HG03064 (cell line): ENCODE results near the gene ENC1.

Experiments used
- ATAC-seq: cut with Tn5 transposase; IDR thresholded peaks from one replicate; pipeline ENCODE4 v1.9.1; 2021; ENCODE audit warnings: low read depth; ENCODE audit not compliant: unreplicated experiment

Gene ENC1

DNA sequence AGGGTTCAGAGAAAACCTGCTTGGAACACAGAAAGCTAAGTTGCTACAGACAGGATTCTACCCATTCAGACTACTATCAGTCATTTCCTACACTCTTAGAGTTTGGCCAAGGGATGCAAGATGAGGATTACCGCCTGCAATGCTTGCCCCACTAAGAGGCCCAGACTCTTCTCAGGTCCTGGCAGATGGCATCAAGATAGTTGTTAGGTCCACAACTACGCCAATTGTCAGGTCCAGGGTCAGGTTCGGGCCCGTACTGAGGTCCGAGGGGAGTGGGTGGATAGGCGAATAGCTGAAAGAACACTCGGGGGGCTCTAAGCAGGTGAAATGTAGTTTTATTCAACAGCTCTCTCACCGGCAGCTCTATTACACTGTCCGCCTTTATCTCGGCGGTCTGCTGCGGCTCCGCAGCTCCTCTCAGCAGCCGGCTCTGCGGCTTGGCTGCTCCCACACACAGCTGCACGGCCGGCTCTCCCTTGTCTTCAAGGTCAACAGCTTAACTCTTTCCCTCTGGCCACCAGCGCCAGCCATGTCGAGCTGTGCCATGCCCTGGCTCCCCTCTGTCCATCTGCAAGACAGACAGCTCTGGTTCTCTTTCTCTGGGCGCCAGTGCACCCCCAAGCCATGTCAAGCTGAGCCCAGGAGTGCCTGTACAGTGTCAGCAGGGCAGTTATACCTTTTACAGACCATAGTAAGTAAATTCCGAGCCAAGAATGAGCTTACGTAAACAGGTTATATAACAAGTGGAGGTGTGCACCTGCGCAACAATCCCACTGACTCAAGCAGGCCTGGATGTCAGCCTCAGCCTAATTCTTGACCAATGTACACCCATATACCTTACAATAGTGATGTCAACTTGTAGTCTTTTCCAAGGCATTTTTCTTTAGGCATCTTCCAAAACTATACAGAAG, 24.0 kb downstream of the ENC1 start:
- ATAC-seq, result no peak

DNA sequence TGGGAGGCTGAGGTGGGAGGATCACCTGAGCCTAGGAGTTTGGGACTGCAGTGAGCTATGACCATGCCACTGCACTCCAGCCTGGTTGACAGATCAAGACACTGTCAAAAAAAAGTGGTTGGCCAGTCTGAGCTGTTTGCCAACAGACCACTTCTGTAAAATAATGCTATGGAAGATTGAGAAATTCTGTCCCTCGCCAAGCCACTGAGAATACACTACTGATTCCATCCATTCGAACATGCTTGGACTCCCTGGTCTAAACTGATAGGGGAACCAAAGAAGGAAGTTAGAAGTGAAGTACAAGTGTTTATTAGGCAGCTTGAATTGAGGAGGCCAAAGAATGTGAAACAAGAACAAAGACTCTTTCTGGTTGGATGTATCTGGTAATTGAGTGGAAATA, 27.2 kb downstream of the ENC1 start:
- ATAC-seq, result no peak

DNA sequence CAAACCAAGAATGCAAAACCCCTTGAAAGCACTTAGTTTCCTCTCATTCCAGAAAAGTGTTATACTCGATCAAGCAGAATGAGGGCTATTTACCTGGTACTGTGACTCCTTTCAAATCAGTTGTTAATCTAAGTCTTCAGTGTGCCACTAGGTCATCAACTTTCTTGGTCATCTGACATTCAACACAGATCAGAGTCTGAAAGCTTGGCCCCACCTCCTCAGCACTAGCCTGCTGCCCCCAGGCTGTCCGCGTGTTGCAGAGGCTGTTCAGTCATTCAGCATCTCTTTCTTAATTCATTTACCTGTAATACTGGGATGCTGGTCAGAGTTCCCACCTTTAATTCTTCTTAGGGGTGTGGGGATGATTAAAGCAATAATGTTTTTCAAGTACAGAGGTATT, 28.5 kb downstream of the ENC1 start:
- ATAC-seq, result no peak

DNA sequence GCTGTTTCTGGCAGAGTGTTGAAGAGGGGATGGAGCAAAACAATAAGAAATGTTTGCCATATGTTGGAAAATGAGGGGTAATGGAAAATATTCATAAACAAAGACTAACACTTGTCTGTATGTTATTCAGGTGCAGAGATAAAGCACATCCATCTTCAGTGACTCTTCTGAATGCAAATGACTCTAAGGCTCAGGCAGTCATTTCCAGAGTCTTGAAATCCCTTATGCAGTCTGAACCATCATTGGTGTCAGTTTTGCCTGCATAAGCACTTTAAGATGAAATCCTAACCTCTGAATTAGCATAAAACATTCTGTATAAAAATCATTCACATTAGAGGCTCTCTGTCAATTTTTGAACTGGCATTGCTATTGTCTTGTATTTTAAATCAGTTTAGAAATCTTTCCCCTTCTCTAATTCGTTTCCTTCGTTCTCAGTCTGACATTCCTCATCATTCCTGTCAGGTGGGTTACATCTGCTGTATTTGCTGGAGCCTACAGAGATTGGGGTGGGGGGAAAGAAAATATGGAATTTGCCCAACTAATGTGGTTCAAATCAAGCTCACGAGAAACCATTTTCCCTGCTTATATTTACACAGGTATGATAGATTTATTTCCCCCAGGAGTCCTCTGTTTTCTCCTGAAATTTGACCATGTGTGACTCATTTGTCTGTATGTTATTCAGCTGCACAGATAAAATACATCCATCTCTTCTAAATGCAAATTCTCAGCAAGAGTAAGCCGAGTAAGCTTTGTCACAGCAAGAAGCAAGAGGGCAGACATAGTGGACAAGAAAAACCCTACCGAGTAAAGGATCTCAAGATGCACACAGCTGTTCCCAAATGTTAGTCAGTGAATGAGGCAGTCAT, 31.6 kb downstream of the ENC1 start:
- ATAC-seq, result no peak

DNA sequence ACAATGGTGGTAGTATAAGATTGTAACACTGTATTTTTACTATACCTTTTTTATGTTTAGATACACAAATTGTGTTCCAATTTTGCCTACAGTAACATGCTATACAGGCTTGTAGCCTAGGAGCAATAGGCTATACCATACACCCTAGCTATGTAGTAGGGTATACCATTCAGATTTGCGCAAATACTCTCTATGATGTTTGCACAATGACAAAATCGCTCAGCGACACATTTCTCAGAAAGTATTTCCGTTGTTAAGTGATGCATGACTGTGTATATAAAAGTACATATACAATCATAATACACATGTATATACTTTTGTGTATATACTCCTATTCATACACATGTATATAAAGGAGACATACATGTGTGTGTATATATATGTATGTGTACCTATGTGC, 34.8 kb downstream of the ENC1 start:
- no peak for ATAC-seq

DNA sequence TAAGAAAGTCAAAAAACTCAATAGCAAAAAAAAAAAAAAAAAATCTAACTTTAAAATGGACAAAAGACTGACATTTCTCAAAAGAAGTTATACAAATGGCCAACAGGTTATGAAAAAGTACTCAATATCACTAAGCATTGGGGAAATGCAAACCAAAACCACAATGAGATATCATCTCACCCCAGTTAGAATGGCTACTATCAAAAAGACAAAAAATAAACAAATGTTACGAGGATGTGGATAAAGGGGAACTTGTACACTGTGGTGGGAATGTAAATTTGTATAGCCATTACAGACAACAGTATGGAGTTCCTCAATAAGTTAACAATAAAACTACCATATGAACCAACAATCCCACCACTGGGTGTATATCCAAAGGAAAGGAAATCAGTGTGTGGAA, 37.2 kb downstream of the ENC1 start:
- ATAC-seq, result no peak

DNA sequence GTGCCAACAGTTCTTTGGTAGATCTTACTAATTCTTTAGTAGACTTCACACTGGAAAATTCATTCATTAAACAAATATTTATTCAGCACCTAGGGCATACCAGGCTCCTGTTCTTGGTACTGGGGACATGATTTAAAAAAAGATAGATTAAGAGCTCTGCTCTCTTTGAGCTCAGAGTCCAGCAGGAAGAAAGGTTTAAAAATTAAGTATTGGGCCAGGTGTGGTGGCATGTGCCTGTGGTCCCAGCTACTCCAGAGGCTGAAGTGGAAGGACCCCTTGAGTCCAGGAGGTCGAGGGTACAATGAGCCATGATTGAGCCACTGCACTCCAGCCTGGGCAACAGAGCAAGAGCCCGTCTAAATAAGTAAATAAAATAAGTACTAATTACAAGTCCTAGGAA, 41.4 kb downstream of the ENC1 start:
- ATAC-seq, result no peak

DNA sequence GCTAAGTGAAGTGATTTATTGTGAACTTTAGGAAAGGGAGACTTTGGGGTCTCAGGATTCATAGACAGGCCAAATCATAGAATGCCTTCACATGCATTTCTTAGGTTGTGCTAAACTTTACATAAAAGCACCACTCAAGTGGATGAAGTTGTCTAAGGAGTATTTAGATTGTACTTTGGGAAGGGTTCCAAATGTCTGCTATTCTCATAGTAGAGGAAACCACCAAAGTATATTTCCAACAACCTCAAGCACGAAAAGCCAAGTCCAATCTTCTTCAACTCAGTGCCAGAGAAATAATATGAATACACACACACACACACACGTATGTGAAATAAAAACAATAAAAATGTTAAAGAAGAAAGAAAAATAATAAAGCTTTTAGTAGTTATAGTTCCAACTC, 41.8 kb downstream of the ENC1 start:
- no peak for ATAC-seq

DNA sequence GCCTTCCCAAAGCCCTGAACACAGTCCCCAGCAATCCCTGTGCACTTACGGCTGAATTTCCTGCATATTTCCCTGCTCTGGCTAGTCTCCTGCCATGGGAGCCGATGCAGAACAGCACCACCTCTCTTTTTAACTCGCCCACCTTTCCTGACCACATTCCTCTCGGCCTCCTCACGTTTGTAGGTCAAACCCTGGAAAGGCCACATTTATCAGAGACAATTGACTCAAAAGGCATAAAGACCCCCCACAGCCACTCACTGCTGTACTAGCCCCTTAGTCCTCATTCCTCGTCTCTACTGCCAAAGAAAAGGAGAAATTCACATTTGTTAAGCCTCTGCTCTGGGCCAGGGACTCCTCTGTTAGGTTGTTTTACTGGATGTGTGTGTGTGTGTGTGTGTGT, 43.6 kb downstream of the ENC1 start:
- no peak for ATAC-seq

DNA sequence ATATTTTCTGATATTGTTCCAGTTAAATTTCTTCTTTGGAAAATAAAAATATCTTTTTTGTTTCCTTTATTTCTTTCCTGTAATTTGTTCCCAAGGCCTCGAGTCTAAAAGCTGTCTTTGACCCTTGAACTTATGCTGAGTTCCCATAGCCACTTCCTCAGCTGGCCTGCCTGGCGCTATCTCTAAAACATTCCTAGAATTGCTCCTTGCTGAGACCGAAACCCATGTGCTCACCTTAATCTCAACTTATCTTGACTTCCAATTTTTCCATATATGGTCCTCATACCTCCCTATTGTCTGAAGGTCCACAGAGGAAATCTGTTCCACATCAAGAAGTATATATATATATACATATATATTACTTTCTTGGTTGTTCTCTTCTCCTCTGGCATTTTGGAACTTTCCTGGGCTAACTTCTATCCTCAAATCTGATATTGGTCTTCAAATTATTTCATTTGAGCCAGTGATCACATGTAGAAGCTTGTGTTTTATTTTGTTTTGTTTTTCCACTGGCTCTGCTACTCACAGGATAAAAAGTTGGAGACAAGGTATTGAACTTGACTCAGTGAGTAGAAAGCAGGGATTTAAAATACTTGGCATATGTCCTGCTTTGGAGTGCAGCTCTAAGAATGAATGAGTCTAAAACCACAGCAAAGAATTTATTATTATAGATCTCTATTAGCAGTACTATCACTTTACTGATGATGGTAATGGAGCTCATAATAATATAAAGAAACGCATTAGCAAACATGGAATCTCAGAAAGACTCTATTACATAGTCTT, 45.2 kb downstream of the ENC1 start:
- ATAC-seq, result no peak

DNA sequence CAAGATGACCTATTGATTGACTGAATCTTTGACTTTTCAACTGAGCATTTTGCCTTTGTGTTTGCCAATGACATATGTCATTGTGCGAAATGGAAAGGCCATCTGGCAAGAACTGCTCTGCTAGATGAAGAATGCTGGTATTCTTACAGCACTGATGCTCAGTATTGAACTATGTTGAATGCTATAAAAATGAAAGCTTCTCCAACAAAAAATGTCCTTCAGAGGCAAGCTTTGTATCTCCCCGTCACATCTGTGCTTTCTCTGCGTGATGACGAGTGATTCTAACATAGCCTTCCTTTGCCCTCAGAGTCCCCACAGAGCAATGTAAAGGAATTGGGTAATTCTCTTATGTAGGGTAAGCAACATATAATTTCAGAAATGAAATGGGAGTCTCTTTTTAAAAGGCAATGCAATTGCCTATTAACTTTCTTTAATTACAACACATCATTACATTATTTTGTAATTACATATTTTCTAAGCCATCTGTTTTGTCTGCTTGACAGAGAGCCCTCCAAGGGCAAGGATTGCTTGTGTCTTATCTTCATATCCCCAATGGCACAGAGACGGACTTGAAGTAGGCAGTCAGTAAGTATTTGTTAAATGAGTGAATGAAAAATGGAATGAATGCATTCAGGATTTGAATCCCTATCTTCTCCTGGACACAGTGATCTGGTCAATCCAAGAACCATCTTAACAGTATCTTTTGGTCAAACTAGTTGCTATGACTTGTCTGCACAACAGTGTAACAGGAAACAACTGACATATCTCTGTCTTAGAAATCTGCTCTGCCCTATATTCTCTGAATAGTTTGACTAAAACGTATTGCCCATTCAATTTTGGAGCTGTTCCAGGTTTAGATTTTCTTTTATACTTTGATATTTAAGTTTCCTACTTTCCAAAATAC, 46.1 kb downstream of the ENC1 start:
- ATAC-seq, result no peak

DNA sequence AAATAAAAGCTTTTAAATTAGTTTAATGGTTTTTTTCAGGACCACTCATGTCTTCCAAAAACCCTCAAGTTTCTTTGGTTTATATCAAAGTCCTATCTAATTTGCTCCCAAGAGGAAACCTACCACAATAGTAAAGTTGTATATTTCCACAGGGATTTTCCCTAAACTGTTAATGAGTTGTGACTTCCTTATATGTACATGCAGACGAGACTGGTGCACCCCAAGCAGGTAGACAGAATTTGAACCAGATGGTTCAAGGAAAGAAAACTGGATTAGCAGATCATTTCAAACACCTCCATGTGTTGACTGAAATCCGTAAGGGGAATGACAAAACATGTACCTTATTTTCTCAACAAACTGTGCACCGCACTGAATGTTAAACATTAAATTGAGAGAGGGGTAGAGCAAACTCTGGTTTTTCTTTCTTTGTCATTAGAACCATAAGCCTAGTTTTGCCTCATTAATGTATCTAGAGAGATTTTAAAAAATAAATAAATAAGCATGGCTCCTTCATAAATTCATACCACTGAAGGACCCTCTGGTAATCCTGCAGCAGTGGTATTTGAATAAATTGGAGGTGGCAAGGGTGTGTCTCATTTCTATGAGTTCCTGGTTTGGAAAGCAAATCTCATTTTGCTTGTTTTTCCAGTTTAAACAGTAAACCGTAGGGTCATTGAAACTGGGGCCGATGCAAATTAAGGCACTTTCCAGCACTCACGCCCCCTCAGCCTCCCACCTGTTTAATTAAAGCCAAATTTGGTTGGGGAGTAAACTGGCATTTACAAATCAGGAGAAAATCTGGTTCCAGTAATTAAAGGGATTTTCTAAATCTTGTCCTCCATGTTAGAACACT, 51.1 kb downstream of the ENC1 start:
- no peak for ATAC-seq

DNA sequence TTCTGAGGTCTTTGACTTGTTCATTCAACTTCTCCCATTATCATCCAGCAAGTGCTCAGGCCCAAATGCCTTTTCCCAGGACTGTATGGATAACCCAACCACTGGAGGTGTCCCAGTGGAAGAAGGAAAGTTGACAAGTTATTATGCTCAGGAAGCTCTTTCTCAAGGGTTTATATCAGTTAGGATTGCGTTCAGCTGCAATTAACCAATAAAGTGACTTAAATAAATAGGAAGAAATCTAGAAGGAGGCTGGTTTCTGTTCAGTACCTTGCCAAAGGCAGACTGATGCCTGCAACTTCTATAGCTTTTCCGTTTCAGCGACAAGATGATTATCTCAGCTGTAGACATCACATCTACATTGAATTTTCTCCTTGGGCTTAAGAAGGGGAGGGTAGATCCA, 52.1 kb downstream of the ENC1 start:
- no peak for ATAC-seq

DNA sequence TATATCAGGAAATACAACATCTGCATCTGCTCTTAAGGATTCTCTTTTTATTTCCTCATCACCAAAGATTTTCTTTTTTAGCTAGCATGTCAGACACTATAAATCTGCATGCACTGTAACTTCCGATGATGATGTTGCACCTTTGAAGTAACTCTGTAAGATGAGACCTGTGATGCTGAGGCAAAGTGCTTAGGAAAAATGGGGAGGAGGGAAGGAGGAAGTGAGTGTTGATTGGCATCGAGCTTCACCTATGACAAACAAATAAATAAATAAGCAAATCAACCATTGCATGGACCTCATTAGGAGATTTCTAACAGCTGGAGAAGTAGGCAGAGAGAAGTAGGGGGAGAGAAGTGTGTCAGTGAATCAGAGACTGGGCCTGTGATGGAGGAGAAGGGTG, 52.6 kb downstream of the ENC1 start:
- ATAC-seq, result no peak

DNA sequence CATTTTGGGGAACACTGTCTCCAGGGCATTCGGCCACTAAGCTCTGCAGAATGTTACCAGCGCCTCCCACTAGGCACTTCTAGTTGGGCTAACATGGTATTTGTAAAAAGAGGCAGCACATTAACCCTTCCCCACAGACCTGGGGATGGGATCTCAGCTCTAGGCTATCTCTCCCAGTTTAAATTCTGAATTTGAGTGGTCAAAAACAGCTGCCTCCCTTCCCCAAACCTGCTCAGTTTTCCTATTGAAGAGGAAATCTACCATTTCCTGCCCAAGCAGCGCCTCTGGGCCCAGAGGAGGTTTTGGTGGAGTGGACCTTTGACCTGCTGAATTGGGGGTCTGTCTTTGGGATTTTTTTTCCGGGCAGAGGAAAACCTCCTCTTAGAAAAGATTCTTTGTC, 53.2 kb downstream of the ENC1 start:
- ATAC-seq, result no peak

DNA sequence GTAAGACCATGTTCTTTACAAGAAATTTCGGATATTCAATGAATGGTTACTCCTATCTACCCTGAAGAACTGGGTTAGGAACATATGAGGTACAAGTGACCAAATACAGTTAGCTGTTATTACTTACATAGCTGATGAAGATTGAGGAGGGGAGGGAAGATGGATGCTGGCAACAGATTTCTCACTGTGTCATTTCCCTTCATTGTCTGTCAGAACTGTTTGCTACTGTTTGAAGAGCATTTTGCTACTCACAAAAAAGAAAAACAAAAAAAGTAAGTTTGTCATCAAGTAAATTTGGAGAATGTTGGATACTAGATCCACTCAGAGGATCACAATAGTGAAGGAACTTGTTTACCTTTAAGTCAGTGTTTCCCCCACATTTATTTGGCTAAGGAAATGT, 53.7 kb downstream of the ENC1 start:
- no peak for ATAC-seq

DNA sequence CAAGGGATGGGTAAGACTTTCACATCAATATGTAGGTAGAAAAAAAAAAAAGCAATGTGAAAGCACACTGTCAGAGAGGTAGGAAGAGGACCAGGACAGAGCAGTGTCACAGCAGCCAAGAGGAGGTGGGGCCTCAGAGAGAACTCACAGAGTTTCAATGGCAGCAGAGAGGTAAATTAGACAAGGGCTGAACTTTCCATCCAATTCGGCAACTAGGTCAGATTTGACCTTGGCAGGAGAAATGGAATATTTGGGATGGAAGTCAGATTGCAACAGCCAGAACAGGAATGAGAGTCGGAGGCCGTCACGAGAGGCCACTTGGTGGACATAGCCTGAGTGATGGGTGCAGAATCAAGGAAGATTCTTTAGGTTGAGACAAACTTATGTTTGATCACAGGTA, 57.7 kb downstream of the ENC1 start:
- ATAC-seq, result no peak

DNA sequence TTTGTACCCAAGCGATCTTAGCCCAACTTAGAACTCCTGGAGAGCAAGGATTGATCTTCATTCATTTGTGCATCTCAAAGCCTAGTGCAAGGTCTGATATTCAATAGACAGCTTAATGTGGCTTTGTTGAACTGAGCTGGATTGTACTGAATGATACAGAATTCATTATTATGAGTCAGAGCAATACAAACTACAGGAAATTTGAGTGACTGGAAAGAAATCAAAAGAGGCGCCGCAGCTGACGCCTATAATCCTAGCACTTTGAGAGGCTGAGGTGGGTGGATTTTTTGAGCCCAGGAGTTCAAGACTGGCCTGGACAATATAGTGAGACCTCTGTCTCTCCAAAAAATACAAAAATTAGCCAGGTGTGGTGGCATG, 58.6 kb downstream of the ENC1 start:
- no peak for ATAC-seq

DNA sequence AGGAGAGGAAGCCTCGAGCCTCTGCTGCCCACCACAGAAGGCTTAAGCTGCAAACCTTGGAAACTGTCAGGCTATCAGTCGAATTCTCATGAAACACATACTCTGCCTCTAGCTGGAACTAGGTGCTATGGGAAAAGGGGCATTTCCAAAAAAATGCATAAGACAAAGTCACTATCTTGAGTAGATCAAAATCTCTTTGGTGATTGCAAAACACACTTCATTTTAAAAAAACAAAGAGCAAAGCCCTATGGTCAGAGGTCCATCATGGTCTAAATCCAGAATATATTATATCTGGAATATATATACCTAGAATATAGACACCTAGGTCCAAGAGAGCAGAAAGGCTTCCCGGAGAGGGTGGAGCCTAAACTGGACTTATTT, 59.8 kb downstream of the ENC1 start:
- ATAC-seq, result no peak
